NB4 (cell line): ENCODE results near the gene SMIM7.
"Not testable (repeated sequence)": the region's sequence is repeated elsewhere in the genome, so short reads cannot be mapped to it uniquely, and the experiment has no call there.

Experiments used
- DNase-seq: peaks from one replicate; pipeline ENCODE4 v3.0.0; 2010; ENCODE audit warnings: low read depth
- H3K4me3 ChIP-seq: one replicate; pipeline ENCODE4 v1.5.1; 2011; ENCODE audit warnings: mild to moderate bottlenecking, low read depth, low read length, moderate library complexity
- CTCF ChIP-seq: IDR thresholded peaks from one replicate; pipeline ENCODE4 v1.5.1; 2012; ENCODE audit warnings: low read depth, low read length
- MAX ChIP-seq: IDR thresholded peaks from 2 replicates; pipeline ENCODE4 v1.6.1; 2011; ENCODE audit warnings: low read depth, low read length
- MYC ChIP-seq: IDR thresholded peaks from 2 replicates; pipeline ENCODE4 v1.6.1; 2011; ENCODE audit warnings: low read depth, low read length
- POLR2A ChIP-seq: IDR thresholded peaks from 2 replicates; pipeline ENCODE4 v1.6.1; 2011; ENCODE audit warnings: mild to moderate bottlenecking; ENCODE audit not compliant: insufficient read length; ENCODE audit errors: extremely low read depth

Gene SMIM7

GRCh38 chr19:16654140-16654539 is 5.8 kb downstream of the SMIM7 start:
- TF ChIP-seq POLR2A = no peak
- TF ChIP-seq MAX = 0 out of 2 replicates have a peak, but pooled peaks have one; percentile 35
- no peak for TF ChIP-seq MYC
- no peak overlapping the region for H3K4me3 ChIP-seq
- peak; percentile 30 for DNase-seq

DNA sequence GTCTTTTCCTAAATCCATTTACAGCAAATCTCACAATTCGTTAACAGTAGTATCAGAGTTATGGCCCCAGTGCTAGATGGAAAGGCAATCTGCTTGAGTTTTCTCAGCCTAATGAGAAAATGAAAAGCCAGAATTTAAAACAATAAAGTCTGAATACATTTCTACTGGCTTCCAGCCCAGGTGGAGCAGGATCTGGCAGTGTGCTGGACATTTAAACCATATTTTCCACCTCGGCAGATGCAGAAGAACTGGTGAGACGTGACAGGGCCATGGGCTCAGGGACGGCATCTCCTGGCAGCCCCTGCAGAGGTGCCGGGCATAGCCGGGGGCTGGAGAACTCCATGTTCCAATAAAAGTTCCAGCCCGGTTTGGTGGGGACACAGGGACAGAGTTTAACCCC is 7.1 kb downstream of the SMIM7 start:
- H3K4me3 ChIP-seq = no peak overlapping the region
- TF ChIP-seq POLR2A (no peak), MYC (no peak), MAX (no peak), CTCF (no peak)

DNA sequence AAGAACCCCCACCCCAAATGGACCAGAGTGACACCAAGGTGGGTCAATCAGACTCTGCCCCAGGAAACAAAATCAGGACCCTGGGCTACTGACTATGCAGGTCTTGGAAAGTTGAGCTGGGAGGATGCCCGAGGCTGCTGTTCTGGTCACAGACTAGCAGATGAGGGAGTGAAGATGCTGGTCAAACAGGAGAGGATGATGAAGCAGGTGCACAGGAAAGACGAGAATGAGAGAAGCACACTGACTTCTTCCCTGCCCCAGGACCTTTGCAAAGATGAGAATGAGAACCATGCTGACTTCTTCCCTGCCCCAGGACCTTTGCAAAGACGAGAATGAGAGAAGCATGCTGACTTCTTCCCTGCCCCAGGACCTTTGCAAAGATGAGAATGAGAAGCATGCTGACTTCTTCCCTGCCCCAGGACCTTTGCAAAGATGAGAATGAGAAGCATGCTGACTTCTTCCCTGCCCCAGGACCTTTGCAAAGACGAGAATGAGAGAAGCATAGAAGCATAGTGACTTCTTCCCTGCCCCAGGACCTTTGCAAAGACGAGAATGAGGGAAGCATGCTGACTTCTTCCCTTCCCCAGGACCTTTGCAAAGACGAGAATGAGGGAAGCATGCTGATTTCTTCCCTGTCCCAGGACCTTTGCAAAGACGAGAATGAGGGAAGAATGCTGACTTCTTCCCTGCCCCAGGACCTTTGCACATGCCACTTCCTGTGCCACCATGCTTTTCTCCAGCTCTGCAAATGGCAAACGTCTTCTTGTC is 8.3 kb downstream of the SMIM7 start:
- DNase-seq = not testable (repeated sequence)

More for the DNA sequence above, 7.1 kb downstream of the SMIM7 start:
- no peak for DNase-seq

DNA sequence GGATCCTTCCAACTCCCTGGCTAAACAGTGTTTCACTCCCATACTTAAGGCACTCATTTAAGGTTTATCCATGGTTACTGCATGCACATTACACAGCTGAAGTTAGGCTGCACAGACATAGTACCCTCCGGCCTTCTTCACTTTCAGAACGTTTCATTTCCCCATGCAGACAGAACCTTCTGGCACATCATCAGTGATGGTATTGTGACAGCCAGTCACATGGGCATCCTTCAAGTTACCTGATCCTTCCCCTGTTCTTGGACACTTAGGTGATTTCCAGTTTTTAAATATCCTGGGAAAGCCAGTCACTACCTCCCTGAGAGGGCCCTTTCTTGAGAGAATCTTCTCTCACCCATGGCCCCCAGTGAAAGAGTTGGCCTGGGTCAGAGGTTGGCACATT is 9.1 kb downstream of the SMIM7 start:
- H3K4me3 ChIP-seq = no peak overlapping the region
- DNase-seq = no peak
- TF ChIP-seq MAX (no peak), CTCF (no peak), MYC (no peak)

More for the DNA sequence above, 8.3 kb downstream of the SMIM7 start:
- H3K4me3 ChIP-seq = not testable (repeated sequence)

DNA sequence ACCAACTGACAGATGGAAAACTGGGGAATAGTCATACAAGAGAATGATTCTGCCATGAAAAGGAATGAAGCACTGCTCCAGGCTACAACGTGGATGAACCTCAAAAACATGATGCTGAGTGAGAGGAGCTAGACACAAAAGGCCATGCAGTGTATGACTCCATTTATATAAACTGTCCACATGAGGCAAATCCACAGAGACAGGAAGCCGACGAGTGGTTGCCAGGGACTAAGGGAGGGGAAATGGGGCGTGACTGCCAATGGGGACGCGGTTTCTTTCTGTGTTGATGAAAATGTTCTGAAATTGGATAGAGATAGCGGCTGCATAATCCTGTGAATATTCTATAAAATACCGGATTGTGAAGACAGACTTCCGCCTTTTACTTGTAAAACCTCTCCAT is 10.2 kb downstream of the SMIM7 start:
- no peak overlapping the region for H3K4me3 ChIP-seq
- no peak for DNase-seq
- TF ChIP-seq MYC (no peak), MAX (no peak), CTCF (no peak), POLR2A (no peak)

- TF ChIP-seq POLR2A (no peak), MYC (no peak), MAX (no peak)
- no peak for DNase-seq
Observed at GRCh38 chr19:16645140-16645539, 14.8 kb downstream of the SMIM7 start.

DNA sequence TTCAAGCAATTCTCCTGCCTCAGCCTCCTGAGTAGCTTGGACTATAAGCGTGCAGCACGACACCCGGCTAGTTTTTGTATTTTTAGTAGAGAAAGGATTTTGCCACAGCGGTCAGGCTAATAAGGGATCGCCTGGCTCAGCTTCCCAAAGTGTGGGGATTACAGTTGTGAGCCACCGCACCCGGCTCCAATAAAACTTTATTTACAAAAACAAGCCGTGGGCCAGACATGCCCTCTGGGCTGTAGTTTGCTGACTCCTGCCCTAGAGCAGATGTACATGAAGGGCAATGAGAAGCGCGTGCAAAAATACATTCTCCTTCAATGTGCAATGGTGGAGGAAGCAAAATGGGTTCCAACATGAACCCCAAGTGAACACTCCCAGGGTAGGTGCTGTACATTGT is 18.2 kb downstream of the SMIM7 start:
- TF ChIP-seq MAX = no peak
- no peak for TF ChIP-seq MYC
- TF ChIP-seq CTCF = no peak
- TF ChIP-seq POLR2A = no peak
- no peak for DNase-seq
- no peak overlapping the region for H3K4me3 ChIP-seq

More at GRCh38 chr19:16645140-16645539, 14.8 kb downstream of the SMIM7 start:
- H3K4me3 ChIP-seq = no peak overlapping the region
